SH-SY5Y (cell line): Measurements from ENCODE around the gene ADRA1B.

Experiments used
- GATA2 ChIP-seq: IDR thresholded peaks from 2 replicates; pipeline ENCODE4 v1.6.1; 2011; ENCODE audit warnings: mild to moderate bottlenecking, low read depth, low read length
- GATA3 ChIP-seq: IDR thresholded peaks from 2 replicates; pipeline ENCODE4 v1.6.1; 2011; ENCODE audit warnings: low read depth, mild to moderate bottlenecking, low read length, moderate library complexity

- TF ChIP-seq GATA2: no peak
- TF ChIP-seq GATA3: no peak
These were observed 37.3 kb upstream of the ADRA1B start for GRCh38 chr5:159878988-159879471.
